ENCODE data around the gene CHI3L2. TPM values are rescaled to one million over a fixed set of nuclear protein-coding genes. Genes with fewer than 3 reads are reported as not detected.

CHI3L2 gene
- total and polyA plus RNA-seq, 2 of the 13 experiments (the other 11 are each of a cell fraction or from before 2014, with no cell fraction given): 0.46 to 1.7 TPM

DNA sequence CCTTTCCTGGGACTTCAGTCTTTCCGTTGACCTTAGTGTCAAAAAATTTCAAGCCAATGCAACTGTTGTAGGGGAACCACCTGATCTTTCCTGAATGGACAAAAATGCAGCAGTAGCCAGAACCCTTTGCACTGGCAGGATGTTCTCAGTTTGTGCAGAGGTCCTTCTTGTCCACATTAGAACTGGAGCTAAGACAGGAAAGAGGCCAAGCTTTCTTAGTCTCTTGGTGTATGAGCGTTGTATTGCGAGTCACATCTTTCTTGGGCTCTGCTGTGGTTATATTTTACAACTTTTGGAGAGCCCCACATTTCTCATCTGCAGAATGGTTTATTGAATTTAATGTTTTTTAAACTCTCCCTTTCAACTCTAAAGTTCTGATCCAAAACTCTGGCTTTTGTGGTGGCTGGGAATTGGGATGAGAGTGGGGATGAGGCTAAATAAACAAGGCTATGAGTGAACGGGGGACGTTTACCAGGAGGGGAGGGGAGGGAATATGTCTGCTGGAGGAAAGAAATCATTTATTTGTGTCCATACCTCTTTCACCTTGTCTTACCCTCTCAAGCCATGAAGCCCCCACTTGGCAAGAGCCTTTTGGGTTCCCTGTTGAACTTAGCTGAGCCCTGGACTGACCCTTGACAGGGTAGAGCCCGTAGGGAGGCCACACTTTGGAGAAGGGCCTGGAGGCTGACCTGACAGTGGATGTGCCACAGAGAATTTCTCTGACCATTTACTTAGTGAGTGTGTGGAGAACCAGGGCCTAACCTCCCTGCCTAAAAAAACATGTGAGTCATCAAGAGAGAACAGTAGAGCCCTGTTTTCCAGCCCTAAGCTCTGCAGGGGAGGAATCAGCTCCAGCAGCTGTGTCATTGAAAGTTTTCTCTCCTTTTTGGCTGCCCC is 586 bp downstream of the CHI3L2 start (continued):
- TF ChIP-seq ZNF567 (CRISPR knock-in tag; IDR thresholded peaks at IDR 0.05; ENCODE audit: borderline replicate concordance) (0 out of 2 replicates have a peak, but pooled peaks have one; percentile 21), ZNF441 (CRISPR knock-in tag; IDR thresholded peaks at IDR 0.05; ENCODE audit: borderline replicate concordance) (peak; percentile 26; the same call in 1 of the 2 replicates), ZBTB7A (CRISPR knock-in tag; IDR thresholded peaks at IDR 0.05) (no peak), NFE2 (CRISPR knock-in tag; IDR thresholded peaks at IDR 0.05) (no peak), MIER2 (CRISPR knock-in tag; IDR thresholded peaks at IDR 0.05) (peak; percentile 16; the same call in 1 of the 2 replicates), SUZ12 (IDR thresholded peaks at IDR 0.05; ENCODE audit: low read depth, low read length) (no peak), FOXA3 (CRISPR knock-in tag; IDR thresholded peaks at IDR 0.05) (peak; percentile 23; the same call in 1 of the 2 replicates), ZNF205 (CRISPR knock-in tag; IDR thresholded peaks at IDR 0.05) (0 out of 2 replicates have a peak, but pooled peaks have one; percentile 2), PRMT3 (CRISPR knock-in tag; IDR thresholded peaks at IDR 0.05; ENCODE audit: borderline replicate concordance, low read depth) (no peak), RAD21 (CRISPR knock-in tag; IDR thresholded peaks at IDR 0.05) (no peak), HDAC1 (CRISPR knock-in tag; IDR thresholded peaks at IDR 0.05) (peak; percentile 52; the same call in 1 of the 2 replicates), ZNF670 (CRISPR knock-in tag; IDR thresholded peaks at IDR 0.05; ENCODE audit: borderline replicate concordance) (no peak), ZFX (CRISPR knock-in tag; IDR thresholded peaks at IDR 0.05; ENCODE audit: low read depth) (peak; percentile 71), GABPA (IDR thresholded peaks at IDR 0.05; ENCODE audit: low read depth, low read length) (no peak), GABPA (CRISPR knock-in tag; IDR thresholded peaks at IDR 0.05; ENCODE audit: low read depth) (no peak), HNF4G (IDR thresholded peaks at IDR 0.05; ENCODE audit: borderline replicate concordance, low read depth, low read length) (no peak), HNF4G (CRISPR knock-in tag; IDR thresholded peaks at IDR 0.05; ENCODE audit: borderline replicate concordance, low read depth) (no peak), PCBP2 (optimal IDR thresholded peaks at IDR 0.05; ENCODE audit: low read depth, low read length, poor library complexity, severe bottlenecking) (no peak), YEATS2 (CRISPR knock-in tag; IDR thresholded peaks at IDR 0.05; ENCODE audit: borderline replicate concordance) (no peak)
- TF ChIP-seq, protein P1, sequence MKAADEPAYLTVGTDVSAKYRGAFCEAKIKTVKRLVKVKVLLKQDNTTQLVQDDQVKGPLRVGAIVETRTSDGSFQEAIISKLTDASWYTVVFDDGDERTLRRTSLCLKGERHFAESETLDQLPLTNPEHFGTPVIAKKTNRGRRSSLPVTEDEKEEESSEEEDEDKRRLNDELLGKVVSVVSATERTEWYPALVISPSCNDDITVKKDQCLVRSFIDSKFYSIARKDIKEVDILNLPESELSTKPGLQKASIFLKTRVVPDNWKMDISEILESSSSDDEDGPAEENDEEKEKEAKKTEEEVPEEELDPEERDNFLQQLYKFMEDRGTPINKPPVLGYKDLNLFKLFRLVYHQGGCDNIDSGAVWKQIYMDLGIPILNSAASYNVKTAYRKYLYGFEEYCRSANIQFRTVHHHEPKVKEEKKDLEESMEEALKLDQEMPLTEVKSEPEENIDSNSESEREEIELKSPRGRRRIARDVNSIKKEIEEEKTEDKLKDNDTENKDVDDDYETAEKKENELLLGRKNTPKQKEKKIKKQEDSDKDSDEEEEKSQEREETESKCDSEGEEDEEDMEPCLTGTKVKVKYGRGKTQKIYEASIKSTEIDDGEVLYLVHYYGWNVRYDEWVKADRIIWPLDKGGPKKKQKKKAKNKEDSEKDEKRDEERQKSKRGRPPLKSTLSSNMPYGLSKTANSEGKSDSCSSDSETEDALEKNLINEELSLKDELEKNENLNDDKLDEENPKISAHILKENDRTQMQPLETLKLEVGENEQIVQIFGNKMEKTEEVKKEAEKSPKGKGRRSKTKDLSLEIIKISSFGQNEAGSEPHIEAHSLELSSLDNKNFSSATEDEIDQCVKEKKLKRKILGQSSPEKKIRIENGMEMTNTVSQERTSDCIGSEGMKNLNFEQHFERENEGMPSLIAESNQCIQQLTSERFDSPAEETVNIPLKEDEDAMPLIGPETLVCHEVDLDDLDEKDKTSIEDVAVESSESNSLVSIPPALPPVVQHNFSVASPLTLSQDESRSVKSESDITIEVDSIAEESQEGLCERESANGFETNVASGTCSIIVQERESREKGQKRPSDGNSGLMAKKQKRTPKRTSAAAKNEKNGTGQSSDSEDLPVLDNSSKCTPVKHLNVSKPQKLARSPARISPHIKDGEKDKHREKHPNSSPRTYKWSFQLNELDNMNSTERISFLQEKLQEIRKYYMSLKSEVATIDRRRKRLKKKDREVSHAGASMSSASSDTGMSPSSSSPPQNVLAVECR (CRISPR knock-in tag; IDR thresholded peaks at IDR 0.05; ENCODE audit: borderline replicate concordance): no peak
- TF ChIP-seq, protein P2, sequence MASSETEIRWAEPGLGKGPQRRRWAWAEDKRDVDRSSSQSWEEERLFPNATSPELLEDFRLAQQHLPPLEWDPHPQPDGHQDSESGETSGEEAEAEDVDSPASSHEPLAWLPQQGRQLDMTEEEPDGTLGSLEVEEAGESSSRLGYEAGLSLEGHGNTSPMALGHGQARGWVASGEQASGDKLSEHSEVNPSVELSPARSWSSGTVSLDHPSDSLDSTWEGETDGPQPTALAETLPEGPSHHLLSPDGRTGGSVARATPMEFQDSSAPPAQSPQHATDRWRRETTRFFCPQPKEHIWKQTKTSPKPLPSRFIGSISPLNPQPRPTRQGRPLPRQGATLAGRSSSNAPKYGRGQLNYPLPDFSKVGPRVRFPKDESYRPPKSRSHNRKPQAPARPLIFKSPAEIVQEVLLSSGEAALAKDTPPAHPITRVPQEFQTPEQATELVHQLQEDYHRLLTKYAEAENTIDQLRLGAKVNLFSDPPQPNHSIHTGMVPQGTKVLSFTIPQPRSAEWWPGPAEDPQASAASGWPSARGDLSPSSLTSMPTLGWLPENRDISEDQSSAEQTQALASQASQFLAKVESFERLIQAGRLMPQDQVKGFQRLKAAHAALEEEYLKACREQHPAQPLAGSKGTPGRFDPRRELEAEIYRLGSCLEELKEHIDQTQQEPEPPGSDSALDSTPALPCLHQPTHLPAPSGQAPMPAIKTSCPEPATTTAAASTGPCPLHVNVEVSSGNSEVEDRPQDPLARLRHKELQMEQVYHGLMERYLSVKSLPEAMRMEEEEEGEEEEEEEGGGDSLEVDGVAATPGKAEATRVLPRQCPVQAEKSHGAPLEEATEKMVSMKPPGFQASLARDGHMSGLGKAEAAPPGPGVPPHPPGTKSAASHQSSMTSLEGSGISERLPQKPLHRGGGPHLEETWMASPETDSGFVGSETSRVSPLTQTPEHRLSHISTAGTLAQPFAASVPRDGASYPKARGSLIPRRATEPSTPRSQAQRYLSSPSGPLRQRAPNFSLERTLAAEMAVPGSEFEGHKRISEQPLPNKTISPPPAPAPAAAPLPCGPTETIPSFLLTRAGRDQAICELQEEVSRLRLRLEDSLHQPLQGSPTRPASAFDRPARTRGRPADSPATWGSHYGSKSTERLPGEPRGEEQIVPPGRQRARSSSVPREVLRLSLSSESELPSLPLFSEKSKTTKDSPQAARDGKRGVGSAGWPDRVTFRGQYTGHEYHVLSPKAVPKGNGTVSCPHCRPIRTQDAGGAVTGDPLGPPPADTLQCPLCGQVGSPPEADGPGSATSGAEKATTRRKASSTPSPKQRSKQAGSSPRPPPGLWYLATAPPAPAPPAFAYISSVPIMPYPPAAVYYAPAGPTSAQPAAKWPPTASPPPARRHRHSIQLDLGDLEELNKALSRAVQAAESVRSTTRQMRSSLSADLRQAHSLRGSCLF (CRISPR knock-in tag; IDR thresholded peaks at IDR 0.05; ENCODE audit: borderline replicate concordance): no peak

Measured in HepG2 (cell line).